Measurements from ENCODE around the gene UVRAG.
A peak's percentile ranks its signal among the peaks of the same experiment; 100 is the strongest.

The UVRAG gene

GRCh38 chr11:75884321-75884720, 69.3 kb downstream of the UVRAG start:
- no peak for DNase-seq

GRCh38 chr11:75888416-75888815, 73.4 kb downstream of the UVRAG start:
- DNase-seq, result no peak

- DNase-seq, result peak; percentile 63
These were observed 77.1 kb downstream of the UVRAG start for GRCh38 chr11:75891947-75892739.

- no peak for DNase-seq
These were observed 78.2 kb downstream of the UVRAG start for GRCh38 chr11:75893251-75893650.

- DNase-seq, result no peak
These were observed 79.1 kb downstream of the UVRAG start for GRCh38 chr11:75894036-75894585.

GRCh38 chr11:75896843-75897419, 81.9 kb downstream of the UVRAG start:
- peak; percentile 79 for DNase-seq

GRCh38 chr11:75898871-75899270, 83.9 kb downstream of the UVRAG start:
- no peak for DNase-seq

- DNase-seq, result no peak
These were observed 84.8 kb downstream of the UVRAG start for GRCh38 chr11:75899806-75900205.

GRCh38 chr11:75900848-75901247, 85.8 kb downstream of the UVRAG start:
- no peak for DNase-seq

GRCh38 chr11:75902631-75903030, 87.6 kb downstream of the UVRAG start:
- no peak for DNase-seq

- DNase-seq, result no peak
These were observed 88.3 kb downstream of the UVRAG start for GRCh38 chr11:75903276-75903675.

- no peak for DNase-seq
These were observed 90.4 kb downstream of the UVRAG start for GRCh38 chr11:75905434-75905833.

GRCh38 chr11:75907906-75908527, 93.0 kb downstream of the UVRAG start:
- DNase-seq, result no peak

GRCh38 chr11:75910426-75911145, 95.6 kb downstream of the UVRAG start:
- no peak for DNase-seq

- no peak for DNase-seq
These were observed 96.4 kb downstream of the UVRAG start for GRCh38 chr11:75911459-75911858.

- DNase-seq, result no peak
These were observed 99.0 kb downstream of the UVRAG start for GRCh38 chr11:75913984-75914383.

GRCh38 chr11:75916882-75917281, 101.9 kb downstream of the UVRAG start:
- DNase-seq, result no peak

- no peak for DNase-seq
These were observed 103.3 kb downstream of the UVRAG start for GRCh38 chr11:75918331-75918730.

GRCh38 chr11:75919525-75919924, 104.5 kb downstream of the UVRAG start:
- DNase-seq, result no peak

GRCh38 chr11:75920848-75921247, 105.8 kb downstream of the UVRAG start:
- DNase-seq, result no peak

GRCh38 chr11:75921808-75922207, 106.8 kb downstream of the UVRAG start:
- DNase-seq, result no peak

GRCh38 chr11:75924966-75925784, 110.2 kb downstream of the UVRAG start:
- DNase-seq, result no peak
